ENCODE data around the gene AGT. TPM values are rescaled to one million over a fixed set of nuclear protein-coding genes. Genes with fewer than 3 reads are reported as not detected.

AGT gene
- total RNA-seq, 1 donor from 2014 or later, result under 0.01 TPM

DNA sequence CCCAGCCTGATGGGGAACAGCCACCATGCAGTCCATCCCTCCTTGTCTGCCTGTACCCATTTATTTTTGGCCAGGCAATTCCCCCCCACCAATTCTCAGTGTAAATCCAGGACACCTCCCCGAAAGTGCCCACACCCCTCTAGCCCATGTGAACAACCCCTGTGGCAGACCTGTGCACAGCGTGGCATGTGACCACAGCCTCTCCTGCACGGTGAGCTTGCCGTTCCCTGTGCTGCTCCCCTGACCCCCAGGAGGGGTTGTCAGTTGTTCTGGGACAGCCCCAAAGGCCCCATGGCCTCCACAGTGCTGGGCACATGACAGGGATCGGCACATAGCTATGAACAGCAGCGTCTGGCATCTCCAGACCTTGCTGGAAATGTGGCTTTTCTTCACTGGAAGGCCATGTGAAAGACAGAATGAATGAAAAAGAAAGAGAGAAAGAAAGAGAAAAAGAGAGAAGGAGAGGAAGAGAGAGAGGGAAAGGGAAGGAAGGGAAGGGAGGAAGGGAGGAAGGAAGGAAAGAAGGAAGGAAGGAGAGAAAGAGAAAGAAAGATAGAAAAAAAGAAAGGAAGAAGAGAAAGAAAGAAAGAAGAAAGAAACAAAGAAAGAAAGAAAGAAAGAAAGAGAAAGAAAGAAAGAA lies 37.2 kb upstream of the AGT start:
- TF ChIP-seq, protein P1, sequence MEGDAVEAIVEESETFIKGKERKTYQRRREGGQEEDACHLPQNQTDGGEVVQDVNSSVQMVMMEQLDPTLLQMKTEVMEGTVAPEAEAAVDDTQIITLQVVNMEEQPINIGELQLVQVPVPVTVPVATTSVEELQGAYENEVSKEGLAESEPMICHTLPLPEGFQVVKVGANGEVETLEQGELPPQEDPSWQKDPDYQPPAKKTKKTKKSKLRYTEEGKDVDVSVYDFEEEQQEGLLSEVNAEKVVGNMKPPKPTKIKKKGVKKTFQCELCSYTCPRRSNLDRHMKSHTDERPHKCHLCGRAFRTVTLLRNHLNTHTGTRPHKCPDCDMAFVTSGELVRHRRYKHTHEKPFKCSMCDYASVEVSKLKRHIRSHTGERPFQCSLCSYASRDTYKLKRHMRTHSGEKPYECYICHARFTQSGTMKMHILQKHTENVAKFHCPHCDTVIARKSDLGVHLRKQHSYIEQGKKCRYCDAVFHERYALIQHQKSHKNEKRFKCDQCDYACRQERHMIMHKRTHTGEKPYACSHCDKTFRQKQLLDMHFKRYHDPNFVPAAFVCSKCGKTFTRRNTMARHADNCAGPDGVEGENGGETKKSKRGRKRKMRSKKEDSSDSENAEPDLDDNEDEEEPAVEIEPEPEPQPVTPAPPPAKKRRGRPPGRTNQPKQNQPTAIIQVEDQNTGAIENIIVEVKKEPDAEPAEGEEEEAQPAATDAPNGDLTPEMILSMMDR (IDR thresholded peaks at IDR 0.05; ENCODE audit: insufficient read depth, low read length, severe bottlenecking), result no peak
- FAIRE-seq (no peak), DNase-seq (ENCODE audit: low read depth) (no peak)
- no peaks in the 10 kb centered on the region for H3K36me3 ChIP-seq (ENCODE audit: control insufficient read depth, insufficient read depth, low read length)
- no peaks in the 10 kb centered on the region for H3K27me3 ChIP-seq (ENCODE audit: control insufficient read depth, insufficient read depth, low read length)
- H3K4me3 ChIP-seq (ENCODE audit: low read depth, low read length), result no peak overlapping the region

DNA sequence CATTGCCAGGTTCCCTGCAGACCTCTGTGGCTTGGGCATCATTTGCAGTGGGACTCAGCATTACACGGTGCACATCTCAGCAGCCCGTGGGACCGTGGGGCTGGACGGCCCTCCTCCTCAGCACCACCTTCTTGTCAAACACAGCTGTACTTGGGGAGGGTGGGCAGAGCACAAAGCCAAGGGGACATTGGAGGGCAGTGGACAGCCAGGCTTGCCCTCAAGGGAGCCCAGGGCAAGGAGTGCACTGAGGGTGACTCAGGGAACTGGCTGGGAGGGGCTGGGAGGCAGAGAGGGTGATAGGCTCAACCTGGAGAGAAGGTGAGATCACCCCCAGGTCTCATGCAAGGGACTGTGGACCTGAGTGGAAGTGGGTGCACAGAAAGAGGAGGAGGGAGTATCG lies 36.7 kb upstream of the AGT start:
- DNase-seq (ENCODE audit: low read depth) (peak; percentile 63), FAIRE-seq (no peak)

DNA sequence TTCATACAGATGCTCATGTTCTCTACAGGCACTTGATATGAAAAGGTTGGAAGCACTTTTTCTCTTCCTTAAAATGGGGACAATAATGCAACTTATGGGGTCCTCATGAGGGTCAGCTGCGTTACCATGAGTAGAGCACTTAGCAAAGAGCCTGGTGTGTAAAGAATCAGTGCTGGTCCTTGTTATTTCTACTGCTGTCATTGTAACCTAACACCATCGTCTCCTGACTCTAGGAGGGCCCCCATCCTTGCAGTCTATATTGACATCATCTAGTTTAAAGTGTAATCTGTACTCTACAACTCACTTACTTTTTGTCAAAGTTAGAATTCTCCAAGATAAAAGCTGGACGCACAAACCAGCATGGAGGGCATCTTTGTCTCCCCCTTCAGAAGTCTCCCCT lies 35.7 kb upstream of the AGT start:
- DNase-seq (ENCODE audit: low read depth) (no peak), FAIRE-seq (no peak)
- no peaks in the 10 kb centered on the region for H3K27me3 ChIP-seq (ENCODE audit: control insufficient read depth, insufficient read depth, low read length)
- H3K36me3 ChIP-seq (ENCODE audit: control insufficient read depth, insufficient read depth, low read length), result no peaks in the 10 kb centered on the region
- TF ChIP-seq, protein P1 (IDR thresholded peaks at IDR 0.05; ENCODE audit: insufficient read depth, low read length, severe bottlenecking), result no peak
- H3K4me3 ChIP-seq (ENCODE audit: low read depth, low read length), result no peak overlapping the region

More for the DNA sequence above, 36.7 kb upstream of the AGT start:
- TF ChIP-seq, protein P1 (IDR thresholded peaks at IDR 0.05; ENCODE audit: insufficient read depth, low read length, severe bottlenecking), result no peak
- H3K27me3 ChIP-seq (ENCODE audit: control insufficient read depth, insufficient read depth, low read length), result no peaks in the 10 kb centered on the region
- no peak overlapping the region for H3K4me3 ChIP-seq (ENCODE audit: low read depth, low read length)
- H3K36me3 ChIP-seq (ENCODE audit: control insufficient read depth, insufficient read depth, low read length), result no peaks in the 10 kb centered on the region

DNA sequence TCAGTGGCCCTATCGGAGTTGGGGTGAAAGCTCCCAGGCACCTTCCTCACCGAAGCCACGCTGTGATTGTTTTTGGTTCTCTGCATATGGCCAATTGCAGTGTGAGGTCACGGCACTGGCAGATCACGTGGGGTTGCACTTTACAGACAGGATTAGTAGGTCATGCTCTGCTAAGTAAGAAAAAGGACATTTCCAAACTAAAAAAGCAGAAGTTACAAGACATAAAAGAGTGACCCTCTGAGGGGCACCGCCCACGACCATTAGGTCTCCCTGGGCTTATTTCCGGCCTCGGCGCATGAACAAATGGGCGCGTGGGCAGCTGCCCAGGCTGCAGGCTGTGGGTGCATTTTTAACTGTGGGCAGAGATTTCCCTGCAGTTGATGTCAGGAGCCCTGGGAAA lies 35.2 kb upstream of the AGT start:
- Histone ChIP-seq H3K27me3 (ENCODE audit: control insufficient read depth, insufficient read depth, low read length) (no peaks in the 10 kb centered on the region), H3K36me3 (ENCODE audit: control insufficient read depth, insufficient read depth, low read length) (no peaks in the 10 kb centered on the region), H3K4me3 (ENCODE audit: low read depth, low read length) (no peak overlapping the region)
- DNase-seq (ENCODE audit: low read depth) (no peak), FAIRE-seq (no peak)
- TF ChIP-seq, protein P1 (IDR thresholded peaks at IDR 0.05; ENCODE audit: insufficient read depth, low read length, severe bottlenecking), result no peak

DNA sequence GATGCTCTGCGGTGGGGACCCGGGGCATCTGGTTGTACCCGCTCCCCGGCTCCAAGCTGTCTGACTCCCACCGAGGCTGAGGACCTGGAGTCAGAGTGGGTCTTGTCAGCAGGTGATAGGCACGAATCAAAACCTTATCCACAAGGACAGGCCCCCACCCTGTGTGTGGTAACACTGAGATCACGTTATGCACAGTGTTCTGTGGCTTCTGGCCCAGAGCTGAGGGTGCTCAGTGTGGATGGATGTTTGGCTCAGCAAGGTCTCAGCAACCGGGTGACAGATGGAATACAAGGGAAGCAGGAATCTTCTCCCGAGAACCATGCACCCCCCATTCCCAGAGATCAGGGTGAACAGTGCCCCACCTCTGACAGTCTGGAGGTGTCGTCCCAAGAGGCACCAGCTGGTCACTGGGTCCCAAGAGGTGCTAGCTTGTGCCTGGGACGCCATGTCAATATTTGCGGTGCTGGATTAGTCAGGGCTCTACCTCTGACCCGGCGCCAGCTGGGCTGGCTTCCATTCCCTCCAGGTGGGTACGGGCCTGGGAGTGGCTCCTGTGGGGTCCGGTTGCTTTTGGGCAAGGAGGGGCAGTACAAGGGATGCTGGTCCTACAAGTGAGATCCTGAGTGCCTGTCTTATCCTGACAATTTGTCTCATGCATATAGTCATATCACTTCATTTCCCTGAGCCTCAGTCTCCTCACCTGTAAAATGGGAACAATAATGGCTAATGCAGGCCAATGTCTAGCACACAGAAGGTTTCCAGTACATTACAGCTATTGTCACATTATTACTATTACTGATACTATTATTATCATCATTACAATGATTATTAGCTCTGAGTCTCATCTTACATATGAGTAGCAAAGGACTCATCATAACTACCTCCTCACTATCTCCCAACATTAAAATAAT lies 34.2 kb upstream of the AGT start:
- FAIRE-seq, result no peak

More for the DNA sequence above, 34.2 kb upstream of the AGT start:
- no peaks in the 10 kb centered on the region for H3K36me3 ChIP-seq (ENCODE audit: control insufficient read depth, insufficient read depth, low read length)
- H3K4me3 ChIP-seq (ENCODE audit: low read depth, low read length), result no peak overlapping the region
- TF ChIP-seq, protein P1 (IDR thresholded peaks at IDR 0.05; ENCODE audit: insufficient read depth, low read length, severe bottlenecking), result no peak
- no peaks in the 10 kb centered on the region for H3K27me3 ChIP-seq (ENCODE audit: control insufficient read depth, insufficient read depth, low read length)
- DNase-seq (ENCODE audit: low read depth), result no peak
